EH (cell line): Measurements from ENCODE around the gene RNFT2.
"Not testable (repeated sequence)": the region's sequence is repeated elsewhere in the genome, so short reads cannot be mapped to it uniquely, and the experiment has no call there.

ENCODE experiments used
- DNase-seq: peaks from one replicate; pipeline ENCODE4 v3.0.0-alpha.2; 2015; ENCODE audit warnings: low read depth

Gene RNFT2

GRCh38 chr12:116744766-116745165, 6.7 kb downstream of the RNFT2 start:
- DNase-seq, result no peak

DNA sequence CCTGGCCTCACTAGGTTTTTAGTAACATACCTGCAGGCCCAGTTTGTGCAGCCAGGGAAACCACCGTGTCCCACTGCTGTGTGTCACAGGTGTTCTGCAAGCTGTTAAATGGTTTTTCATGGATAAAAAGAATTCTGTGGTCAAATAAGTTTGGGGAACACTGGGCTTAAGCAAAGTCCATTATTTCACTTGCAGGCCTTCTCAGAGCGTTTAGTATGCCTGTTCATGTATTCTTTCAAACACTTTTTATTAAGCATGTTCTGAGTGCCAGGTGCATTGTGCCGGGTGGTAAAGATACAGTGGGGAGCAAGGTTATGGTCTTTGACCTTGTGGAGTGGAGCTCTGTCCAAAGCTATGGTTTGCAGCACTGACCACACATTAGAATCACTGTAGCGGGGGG, 7.4 kb downstream of the RNFT2 start:
- DNase-seq, result no peak

DNA sequence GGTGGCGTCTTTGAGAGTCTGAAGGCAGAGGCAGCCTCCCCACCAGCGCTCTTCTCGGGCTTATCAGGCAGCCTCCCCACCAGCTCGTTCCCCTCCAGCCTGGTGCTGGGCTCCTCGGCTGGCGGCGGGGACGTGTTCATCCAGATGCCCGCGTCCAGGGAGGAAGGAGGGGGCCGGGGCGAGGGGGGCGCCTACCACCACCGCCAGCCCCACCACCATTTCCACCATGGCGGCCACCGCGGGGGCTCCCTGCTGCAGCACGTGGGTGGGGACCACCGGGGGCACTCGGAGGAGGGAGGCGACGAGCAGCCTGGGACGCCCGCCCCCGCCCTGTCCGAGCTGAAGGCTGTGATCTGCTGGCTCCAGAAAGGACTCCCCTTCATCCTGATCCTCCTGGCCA, 11.8 kb downstream of the RNFT2 start:
- DNase-seq, result no peak

DNA sequence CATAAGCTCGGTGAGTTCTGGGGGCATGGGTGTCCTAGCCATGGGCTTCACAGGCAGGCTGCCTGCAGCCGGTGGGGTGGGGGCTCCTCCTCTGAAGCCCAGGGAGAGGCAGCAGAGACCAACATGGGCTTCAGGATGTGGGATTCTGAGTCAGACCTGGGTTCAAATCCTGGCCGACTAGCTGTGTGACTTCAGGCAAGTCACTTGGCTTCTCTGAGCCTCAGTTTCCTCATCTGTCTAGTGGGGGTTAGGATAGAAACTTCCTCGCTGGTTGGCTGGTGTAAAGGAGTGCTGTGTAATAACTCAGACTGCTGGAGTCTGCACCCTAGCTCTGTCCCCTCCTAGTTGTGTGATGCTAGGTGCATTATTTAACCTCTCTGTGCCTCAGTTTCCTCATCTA, 12.2 kb downstream of the RNFT2 start:
- DNase-seq, result no peak

GRCh38 chr12:116754097-116754496, 16.0 kb downstream of the RNFT2 start:
- DNase-seq, result not testable (repeated sequence)

DNA sequence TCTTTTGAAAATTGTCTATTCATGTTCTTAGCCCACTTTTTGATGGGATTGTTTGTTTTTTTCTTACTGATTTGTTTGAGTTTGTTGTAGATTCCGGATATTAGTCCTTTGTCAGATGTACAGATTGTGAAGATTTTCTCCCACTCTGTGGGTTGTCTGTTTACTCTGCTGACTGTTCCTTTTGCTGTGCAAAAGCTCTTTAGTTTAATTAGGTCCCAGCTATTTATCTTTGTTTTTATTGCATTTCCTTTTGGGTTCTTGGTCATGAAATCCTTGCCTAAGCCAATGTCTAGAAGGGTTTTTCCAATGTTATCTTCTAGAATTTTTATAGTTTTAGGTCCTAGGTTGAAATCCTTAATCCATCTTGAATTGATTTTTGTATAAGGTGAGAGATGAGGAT, 16.7 kb downstream of the RNFT2 start:
- DNase-seq, result not testable (repeated sequence)

- DNase-seq, result no peak
These were observed 21.9 kb downstream of the RNFT2 start for GRCh38 chr12:116759783-116760621.

- DNase-seq, result no peak
These were observed 22.5 kb downstream of the RNFT2 start for GRCh38 chr12:116760622-116761020.

- no peak for DNase-seq
These were observed 23.4 kb downstream of the RNFT2 start for GRCh38 chr12:116761499-116761898.

GRCh38 chr12:116765271-116765670, 27.2 kb downstream of the RNFT2 start:
- DNase-seq, result peak; percentile 3

DNA sequence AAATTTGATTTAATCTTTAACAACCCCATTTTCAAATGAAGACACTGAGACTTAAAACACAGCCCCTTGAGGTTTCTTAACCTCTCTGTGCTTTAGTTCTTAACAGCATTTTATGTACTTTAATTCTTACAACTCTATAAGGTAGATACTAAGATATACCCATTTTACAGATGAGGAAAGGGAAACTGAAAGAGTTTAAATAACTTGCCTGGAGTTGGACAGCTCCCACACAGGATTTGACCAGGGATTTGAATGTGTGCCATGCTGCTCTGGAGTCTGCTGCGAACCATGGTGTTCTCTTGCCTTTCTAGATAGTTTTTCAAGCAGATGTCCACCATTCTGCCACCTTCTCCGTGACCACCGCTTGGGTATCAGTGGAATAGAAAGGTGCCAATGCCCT, 28.2 kb downstream of the RNFT2 start:
- no peak for DNase-seq

DNA sequence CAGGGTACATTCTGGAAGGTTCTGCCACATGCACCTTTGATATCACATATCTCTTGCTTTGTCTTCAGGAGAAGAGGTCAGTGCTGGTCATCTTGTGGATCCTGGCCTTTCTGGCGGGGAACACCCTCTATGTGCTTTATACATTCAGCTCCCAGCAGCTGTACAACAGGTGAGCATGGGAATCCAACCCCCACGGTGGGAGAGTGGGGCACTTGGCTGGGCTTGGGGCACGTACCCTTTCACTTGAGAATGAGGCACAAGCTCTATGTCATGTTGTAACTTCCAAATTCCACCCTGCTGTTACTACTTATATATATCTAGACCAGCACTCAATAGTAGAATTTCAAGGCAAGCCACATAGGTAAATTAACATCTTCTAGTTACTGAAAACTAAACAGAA, 28.6 kb downstream of the RNFT2 start:
- no peak for DNase-seq

GRCh38 chr12:116771651-116772050, 33.5 kb downstream of the RNFT2 start:
- no peak for DNase-seq

DNA sequence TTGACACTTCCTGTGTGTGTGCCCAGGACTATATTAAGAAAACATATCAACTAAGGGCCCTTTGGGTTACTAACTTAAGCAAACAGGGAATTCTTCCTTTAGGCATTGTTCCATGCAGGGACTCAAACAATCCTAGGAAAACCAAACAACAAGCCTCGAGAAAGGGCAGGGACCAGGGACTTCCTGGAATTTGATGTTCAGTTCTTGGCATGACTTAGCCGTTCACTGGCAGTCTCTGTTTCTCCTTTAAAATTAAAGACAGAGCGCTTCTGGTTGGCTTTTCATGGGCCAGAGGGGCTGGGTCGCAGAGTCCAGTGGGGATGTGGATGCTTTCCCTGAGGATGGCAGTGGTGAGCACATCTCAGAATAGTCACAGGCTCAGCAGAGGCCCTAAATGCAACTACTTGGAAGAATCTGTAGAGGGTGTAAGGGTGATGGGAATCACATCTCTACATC, 35.2 kb downstream of the RNFT2 start:
- peak; percentile 48 for DNase-seq

- no peak for DNase-seq
These were observed 35.9 kb downstream of the RNFT2 start for GRCh38 chr12:116774020-116774419.

GRCh38 chr12:116777245-116777644, 39.1 kb downstream of the RNFT2 start:
- no peak for DNase-seq

DNA sequence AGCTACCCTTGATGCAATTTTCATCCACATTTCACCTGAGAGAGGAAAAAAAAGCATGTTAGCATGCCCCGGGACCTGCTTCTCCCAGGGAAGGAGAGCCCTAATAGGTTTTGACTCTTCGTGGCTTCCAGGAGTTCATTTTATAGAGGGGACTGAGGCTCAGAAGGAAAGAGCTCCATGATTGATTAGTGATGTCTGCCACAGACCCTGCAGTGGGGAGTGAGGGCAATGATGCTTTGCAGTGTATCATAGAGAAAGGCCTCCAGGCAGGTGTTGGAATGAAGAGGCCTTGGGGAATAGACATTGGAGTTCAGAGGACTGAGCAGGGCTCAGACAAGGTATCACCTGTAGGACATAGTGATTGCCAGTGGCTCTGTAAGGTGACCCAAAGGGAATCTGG, 41.5 kb downstream of the RNFT2 start:
- DNase-seq, result no peak

- DNase-seq, result no peak
These were observed 42.8 kb downstream of the RNFT2 start for GRCh38 chr12:116780942-116781341.

GRCh38 chr12:116783525-116784237, 45.6 kb downstream of the RNFT2 start:
- DNase-seq, result no peak

DNA sequence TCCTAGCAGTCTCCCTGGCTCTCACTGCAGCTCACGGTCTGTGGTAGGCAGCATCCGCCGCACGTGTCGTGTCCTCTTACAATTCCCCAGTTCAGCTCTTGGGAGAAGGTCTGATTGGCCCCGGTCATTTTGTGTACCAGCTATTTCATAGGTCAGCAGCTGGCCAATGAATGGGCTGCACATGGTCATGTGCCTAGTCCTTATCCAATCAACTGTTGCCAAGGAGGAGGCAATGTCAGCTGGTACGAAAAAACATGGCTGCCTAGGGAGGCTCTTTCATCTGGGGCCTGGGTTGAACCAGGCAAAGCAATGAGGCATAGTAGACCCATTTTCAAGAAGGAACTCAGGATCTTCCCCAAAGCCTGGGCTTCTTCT, 46.1 kb downstream of the RNFT2 start:
- DNase-seq, result peak; percentile 7

DNA sequence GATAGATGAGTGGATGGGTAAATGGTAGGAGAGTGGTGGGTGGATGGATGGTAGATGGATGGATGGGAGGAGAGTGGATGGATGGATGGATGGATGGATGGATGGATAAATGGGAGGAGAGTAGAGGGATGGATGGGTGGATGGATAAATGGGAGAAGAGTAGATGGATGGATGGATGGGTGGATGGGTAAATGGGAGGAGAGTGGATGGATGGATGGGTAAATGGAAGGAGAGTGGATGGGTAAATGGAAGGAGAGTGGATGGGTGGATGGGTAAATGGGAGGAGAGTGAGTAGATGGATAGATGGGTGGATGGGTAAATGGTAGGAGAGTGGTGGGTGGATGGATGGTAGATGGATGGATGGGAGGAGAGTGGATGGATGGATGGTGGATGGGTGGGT, 51.4 kb downstream of the RNFT2 start:
- not testable (repeated sequence) for DNase-seq

DNA sequence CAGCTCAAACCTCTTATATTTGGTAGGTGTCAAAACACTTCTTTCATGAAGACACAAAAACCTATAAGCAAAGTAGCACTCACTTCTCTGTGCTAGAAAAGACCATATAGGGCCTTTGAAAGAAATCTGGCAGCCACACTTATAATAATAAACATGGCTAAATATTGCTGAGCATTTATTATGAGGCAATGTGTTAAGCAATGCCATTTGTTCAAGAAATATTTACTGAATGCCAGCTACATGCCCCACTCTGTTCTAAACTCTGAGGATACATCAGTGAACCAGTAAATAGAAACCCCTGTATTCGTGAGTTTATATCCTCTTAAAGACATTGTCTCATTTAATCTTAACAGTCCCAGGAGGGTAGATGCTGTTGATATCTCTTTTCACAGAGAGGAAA, 52.0 kb downstream of the RNFT2 start:
- DNase-seq, result peak; percentile 3

DNA sequence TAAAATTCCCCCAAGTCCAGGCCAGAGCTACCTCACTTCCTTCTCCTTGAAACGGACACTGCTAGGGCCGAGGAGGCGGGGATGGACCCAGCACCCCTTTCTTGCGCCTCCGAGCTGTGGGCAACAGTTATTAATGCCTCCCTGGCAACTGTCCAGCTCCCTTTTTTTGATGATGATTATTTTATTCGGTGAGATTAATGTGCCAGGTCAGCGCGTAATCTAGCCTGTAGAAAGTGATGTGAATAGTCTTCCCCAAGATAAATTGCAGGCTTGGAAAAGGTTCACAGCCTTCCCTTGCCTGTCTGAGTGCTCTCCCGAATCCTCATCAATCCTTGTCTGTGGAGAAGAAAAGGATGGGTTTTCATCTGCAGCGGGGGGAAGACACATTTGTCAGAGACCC, 54.3 kb downstream of the RNFT2 start:
- DNase-seq, result no peak

GRCh38 chr12:116794725-116795124, 56.6 kb downstream of the RNFT2 start:
- no peak for DNase-seq
